Neural progenitor cell (in vitro differentiated cells): ENCODE results near the gene CBX1. TPM values are rescaled to one million over a fixed set of nuclear protein-coding genes. Genes with fewer than 3 reads are reported as not detected.

Experiments used
- DNase-seq: peaks from one replicate; pipeline ENCODE4 v3.0.0-alpha.2; 2016; ENCODE audit warnings: low spot score
- H2AFZ ChIP-seq: fragments of 200-600 bp; sonication (generic); replicated peaks from 2 replicates; pipeline ENCODE4 v1.6.1; 2016; ENCODE audit warnings: antibody characterized with exemption
- H3F3A ChIP-seq: fragments of 200-600 bp; sonication (generic); 2 replicates; pipeline ENCODE4 v1.6.1; 2016; ENCODE audit warnings: antibody characterized with exemption, low read depth
- H3K27ac ChIP-seq: fragments of 200-600 bp; sonication (generic); 2 replicates; pipeline ENCODE4 v1.5.1; 2016; ENCODE audit warnings: mild to moderate bottlenecking
- H3K27me3 ChIP-seq: fragments of 200-600 bp; sonication (generic); 2 replicates; pipeline ENCODE4 v1.6.1; 2016; ENCODE audit warnings: mild to moderate bottlenecking, moderate library complexity
- H3K36me3 ChIP-seq: fragments of 200-600 bp; sonication (generic); 2 replicates; pipeline ENCODE4 v1.5.1; 2016
- H3K4me1 ChIP-seq: fragments of 200-600 bp; sonication (generic); 2 replicates; pipeline ENCODE4 v1.6.1; 2016; ENCODE audit warnings: mixed run types
- H3K4me2 ChIP-seq: fragments of 200-600 bp; sonication (generic); 2 replicates; pipeline ENCODE4 v1.6.1; 2016
- H3K4me3 ChIP-seq: fragments of 200-600 bp; sonication (generic); 2 replicates; pipeline ENCODE4 v1.5.1; 2016
- H3K79me2 ChIP-seq: fragments of 200-600 bp; sonication (generic); 2 replicates; pipeline ENCODE4 v1.6.1; 2016; ENCODE audit warnings: low read depth
- H3K9ac ChIP-seq: fragments of 200-600 bp; sonication (generic); 2 replicates; pipeline ENCODE4 v1.6.1; 2016
- H3K9me3 ChIP-seq: fragments of 200-600 bp; sonication (generic); 2 replicates; pipeline ENCODE4 v1.5.1; 2016; ENCODE audit warnings: low read depth
- H4K20me1 ChIP-seq: fragments of 200-600 bp; sonication (generic); 2 replicates; pipeline ENCODE4 v1.6.1; 2016; ENCODE audit warnings: low read depth
- H3K27ac Mint-ChIP-seq: 3 replicates; pipeline ENCODE4 v1.8.0; 2021; ENCODE audit warnings: mixed read lengths
- H3K27me3 Mint-ChIP-seq: 2 replicates; pipeline ENCODE4 v1.8.0; 2022; ENCODE audit warnings: low read depth, mild to moderate bottlenecking, inconsistent platforms, moderate library complexity, mixed read lengths; ENCODE audit not compliant: insufficient read depth
- H3K36me3 Mint-ChIP-seq: 3 replicates; pipeline ENCODE4 v1.8.0; 2021; ENCODE audit warnings: mixed read lengths
- H3K4me1 Mint-ChIP-seq: 3 replicates; pipeline ENCODE4 v1.8.0; 2021; ENCODE audit warnings: mixed read lengths
- H3K4me3 Mint-ChIP-seq: 3 replicates; pipeline ENCODE4 v1.8.0; 2021; ENCODE audit warnings: mild to moderate bottlenecking, moderate library complexity, mixed read lengths
- H3K9me3 Mint-ChIP-seq: 3 replicates; pipeline ENCODE4 v1.8.0; 2020; ENCODE audit warnings: mixed read lengths
- EZH2 ChIP-seq: fragments of 200-600 bp; sonication (generic); IDR thresholded peaks from 2 replicates; pipeline ENCODE4 v1.6.1; 2017; ENCODE audit warnings: antibody characterized with exemption, mild to moderate bottlenecking, moderate library complexity
- EZH2phosphoT487 ChIP-seq: fragments of 200-600 bp; sonication (generic); IDR thresholded peaks from 2 replicates; pipeline ENCODE4 v1.6.1; 2017; ENCODE audit warnings: antibody characterized with exemption
- total RNA-seq: library from RNA; depleted of rRNA; stranded (reverse); fragments of >200 nt; gene quantifications from 2 replicates; pipeline ENCODE4 v1.2.3, GENCODE V29; 2015; ENCODE audit warnings: low replicate concordance
- TF ChIP-seq, protein P1 (sequence below): fragments of 200-600 bp; sonication (generic); IDR thresholded peaks from 2 replicates; pipeline ENCODE4 v1.5.1; 2017; ENCODE audit warnings: antibody characterized with exemption, mild to moderate bottlenecking

The CBX1 gene
- total RNA-seq, 1 donor from 2014 or later = 208 TPM

DNA sequence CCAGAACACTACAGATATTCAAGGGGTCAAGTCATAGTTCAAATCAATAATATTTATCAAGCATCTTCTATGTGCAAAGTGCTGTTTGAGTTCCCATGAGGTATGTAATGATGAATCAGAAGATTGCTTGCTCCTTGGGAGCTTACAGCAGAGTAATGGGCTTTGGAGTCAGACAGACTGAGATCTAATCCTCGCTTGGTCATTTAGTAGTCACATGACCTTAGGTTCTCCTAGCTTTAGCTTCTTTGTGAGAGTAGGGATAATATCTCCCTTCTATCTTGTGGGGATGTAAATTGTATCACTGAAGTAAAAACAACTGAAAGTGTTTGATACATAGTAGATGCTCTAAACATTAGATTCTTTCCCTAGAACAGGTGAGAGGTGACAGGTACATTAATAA is 36.4 kb upstream of the CBX1 start:
- no peak overlapping the region for H3K27ac ChIP-seq

GRCh38 chr17:48134912-48135480 is 33.7 kb upstream of the CBX1 start:
- H3K27me3 ChIP-seq = peaks cover 4% of the 10 kb centered on the region
- peaks cover 11% of the 10 kb centered on the region for H3K4me1 Mint-ChIP-seq
- no peak for TF ChIP-seq EZH2phosphoT487
- TF ChIP-seq, protein P1, sequence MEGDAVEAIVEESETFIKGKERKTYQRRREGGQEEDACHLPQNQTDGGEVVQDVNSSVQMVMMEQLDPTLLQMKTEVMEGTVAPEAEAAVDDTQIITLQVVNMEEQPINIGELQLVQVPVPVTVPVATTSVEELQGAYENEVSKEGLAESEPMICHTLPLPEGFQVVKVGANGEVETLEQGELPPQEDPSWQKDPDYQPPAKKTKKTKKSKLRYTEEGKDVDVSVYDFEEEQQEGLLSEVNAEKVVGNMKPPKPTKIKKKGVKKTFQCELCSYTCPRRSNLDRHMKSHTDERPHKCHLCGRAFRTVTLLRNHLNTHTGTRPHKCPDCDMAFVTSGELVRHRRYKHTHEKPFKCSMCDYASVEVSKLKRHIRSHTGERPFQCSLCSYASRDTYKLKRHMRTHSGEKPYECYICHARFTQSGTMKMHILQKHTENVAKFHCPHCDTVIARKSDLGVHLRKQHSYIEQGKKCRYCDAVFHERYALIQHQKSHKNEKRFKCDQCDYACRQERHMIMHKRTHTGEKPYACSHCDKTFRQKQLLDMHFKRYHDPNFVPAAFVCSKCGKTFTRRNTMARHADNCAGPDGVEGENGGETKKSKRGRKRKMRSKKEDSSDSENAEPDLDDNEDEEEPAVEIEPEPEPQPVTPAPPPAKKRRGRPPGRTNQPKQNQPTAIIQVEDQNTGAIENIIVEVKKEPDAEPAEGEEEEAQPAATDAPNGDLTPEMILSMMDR = peak; percentile 45
- no peak overlapping the region for H2AFZ ChIP-seq
- DNase-seq = peak; percentile 66
- H3K27ac Mint-ChIP-seq = no peak overlapping the region
- peaks cover 5% of the 10 kb centered on the region for H3K27me3 Mint-ChIP-seq
- no peak overlapping the region for H3K4me3 Mint-ChIP-seq
- H3K27ac ChIP-seq = no peak overlapping the region
- H3K4me2 ChIP-seq = no peak overlapping the region
- H3F3A ChIP-seq = peaks cover 11% of the 10 kb centered on the region
- no peak overlapping the region for H3K9ac ChIP-seq
- H4K20me1 ChIP-seq = no peaks in the 10 kb centered on the region
- no peaks in the 10 kb centered on the region for H3K9me3 Mint-ChIP-seq
- H3K9me3 ChIP-seq = no peaks in the 10 kb centered on the region
- no peaks in the 10 kb centered on the region for H3K36me3 Mint-ChIP-seq
- H3K36me3 ChIP-seq = no peaks in the 10 kb centered on the region
- H3K4me1 ChIP-seq = peaks cover 7% of the 10 kb centered on the region
- no peak overlapping the region for H3K4me3 ChIP-seq
- no peaks in the 10 kb centered on the region for H3K79me2 ChIP-seq

More for the DNA sequence above, 36.4 kb upstream of the CBX1 start:
- TF ChIP-seq EZH2 (no peak), EZH2phosphoT487 (no peak)
- TF ChIP-seq, protein P1 = no peak
- Histone ChIP-seq H3K4me1 (no peaks in the 10 kb centered on the region), H3K9me3 (no peaks in the 10 kb centered on the region), H4K20me1 (no peaks in the 10 kb centered on the region), H2AFZ (no peak overlapping the region), H3K4me2 (no peak overlapping the region), H3K36me3 (no peaks in the 10 kb centered on the region), H3K79me2 (no peaks in the 10 kb centered on the region), H3F3A (no peaks in the 10 kb centered on the region), H3K9ac (no peak overlapping the region), H3K27me3 (peaks cover 6% of the 10 kb centered on the region), H3K4me3 (no peak overlapping the region)
- Mint-ChIP-seq H3K4me1 (peaks cover 4% of the 10 kb centered on the region), H3K4me3 (no peak overlapping the region), H3K27me3 (no peaks in the 10 kb centered on the region), H3K27ac (no peak overlapping the region), H3K9me3 (no peaks in the 10 kb centered on the region), H3K36me3 (no peaks in the 10 kb centered on the region)
- DNase-seq = no peak

DNA sequence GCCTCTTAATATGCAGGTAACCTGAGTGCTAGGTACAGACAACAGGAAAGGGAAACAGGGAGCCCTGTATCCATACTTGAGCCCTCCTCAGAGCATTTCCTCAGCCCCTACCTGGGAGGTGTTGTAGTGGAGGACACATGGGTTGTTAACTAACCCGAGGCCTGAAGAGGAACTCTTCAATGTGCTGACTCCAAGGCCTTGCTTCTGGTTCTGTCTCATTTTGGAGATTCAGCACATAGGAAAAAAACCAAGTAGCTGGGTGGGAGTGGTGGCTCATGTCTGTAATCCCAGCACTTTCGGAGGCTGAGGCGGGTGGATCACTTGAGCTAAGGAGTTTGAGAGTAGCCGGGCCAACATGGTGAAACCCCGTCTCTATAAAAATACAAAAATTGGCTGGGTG is 31.1 kb upstream of the CBX1 start:
- H3K4me3 ChIP-seq = no peak overlapping the region
- no peak overlapping the region for H3K4me3 Mint-ChIP-seq
- H3K4me1 Mint-ChIP-seq = peaks cover 25% of the 10 kb centered on the region
- H3K27ac Mint-ChIP-seq = no peak overlapping the region
- peaks cover 30% of the 10 kb centered on the region for H3F3A ChIP-seq
- H3K4me1 ChIP-seq = peaks cover 29% of the 10 kb centered on the region
- TF ChIP-seq EZH2 = no peak
- no peak overlapping the region for H3K4me2 ChIP-seq
- H3K36me3 Mint-ChIP-seq = no peaks in the 10 kb centered on the region
- H3K27me3 ChIP-seq = peaks cover 4% of the 10 kb centered on the region
- no peak overlapping the region for H2AFZ ChIP-seq
- DNase-seq = no peak
- no peak overlapping the region for H3K27ac ChIP-seq
- no peak overlapping the region for H3K9ac ChIP-seq
- H3K79me2 ChIP-seq = no peaks in the 10 kb centered on the region
- H3K9me3 Mint-ChIP-seq = no peaks in the 10 kb centered on the region
- H3K9me3 ChIP-seq = no peaks in the 10 kb centered on the region
- H3K27me3 Mint-ChIP-seq = peaks cover 5% of the 10 kb centered on the region
- H3K36me3 ChIP-seq = no peaks in the 10 kb centered on the region
- no peaks in the 10 kb centered on the region for H4K20me1 ChIP-seq

DNA sequence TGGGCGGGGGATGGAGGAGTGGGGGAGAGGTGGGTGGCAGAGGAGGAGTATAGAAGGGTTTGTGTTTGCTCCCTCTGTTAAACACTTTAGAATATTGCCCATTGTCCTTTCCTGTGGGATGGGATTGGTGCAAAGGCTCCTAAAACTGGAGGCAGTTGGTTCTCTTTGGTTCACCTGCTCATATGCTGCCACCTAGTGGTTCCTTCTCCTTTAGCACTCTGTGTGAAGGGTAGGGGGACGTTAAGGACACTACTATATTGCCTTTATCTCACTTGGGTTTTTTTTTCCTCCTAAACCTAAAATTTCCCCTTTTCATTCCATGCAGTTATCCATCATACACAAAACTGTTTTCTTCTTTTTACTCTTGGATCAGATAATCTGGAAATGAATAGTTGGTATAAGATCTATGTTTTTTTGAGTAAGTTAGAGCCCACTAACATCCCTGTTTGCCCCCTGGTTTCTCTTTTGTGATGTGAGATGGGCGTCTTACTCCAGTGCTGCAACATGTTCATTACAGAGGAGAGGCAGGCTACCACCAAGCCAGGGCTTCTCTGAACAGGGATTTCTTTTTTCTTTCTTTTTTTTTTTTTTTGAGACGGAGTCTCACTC is 30.0 kb upstream of the CBX1 start:
- Histone ChIP-seq H3K4me1 (peaks cover 29% of the 10 kb centered on the region), H3K36me3 (no peaks in the 10 kb centered on the region), H3K79me2 (no peaks in the 10 kb centered on the region), H3K4me2 (no peak overlapping the region), H3K27ac (no peak overlapping the region), H3K4me3 (no peak overlapping the region), H3K9me3 (no peaks in the 10 kb centered on the region), H3K27me3 (peaks cover 4% of the 10 kb centered on the region), H4K20me1 (no peaks in the 10 kb centered on the region), H3K9ac (no peak overlapping the region), H2AFZ (peak overlapping the region; percentile 59), H3F3A (peaks cover 30% of the 10 kb centered on the region)
- peaks cover 5% of the 10 kb centered on the region for H3K27me3 Mint-ChIP-seq
- no peaks in the 10 kb centered on the region for H3K9me3 Mint-ChIP-seq
- H3K4me1 Mint-ChIP-seq = peaks cover 27% of the 10 kb centered on the region
- no peak overlapping the region for H3K4me3 Mint-ChIP-seq
- no peak overlapping the region for H3K27ac Mint-ChIP-seq
- peaks cover 2% of the 10 kb centered on the region for H3K36me3 Mint-ChIP-seq
- peak; percentile 93 for DNase-seq
- TF ChIP-seq, protein P1 = peak; percentile 88
- no peak for TF ChIP-seq EZH2phosphoT487
